ENCODE results near the gene GATA2. TPM values are rescaled to one million over a fixed set of nuclear protein-coding genes. Genes with fewer than 3 reads are reported as not detected.

The GATA2 gene
- total RNA-seq, 1 donor from 2014 or later = 11.1 TPM

DNA sequence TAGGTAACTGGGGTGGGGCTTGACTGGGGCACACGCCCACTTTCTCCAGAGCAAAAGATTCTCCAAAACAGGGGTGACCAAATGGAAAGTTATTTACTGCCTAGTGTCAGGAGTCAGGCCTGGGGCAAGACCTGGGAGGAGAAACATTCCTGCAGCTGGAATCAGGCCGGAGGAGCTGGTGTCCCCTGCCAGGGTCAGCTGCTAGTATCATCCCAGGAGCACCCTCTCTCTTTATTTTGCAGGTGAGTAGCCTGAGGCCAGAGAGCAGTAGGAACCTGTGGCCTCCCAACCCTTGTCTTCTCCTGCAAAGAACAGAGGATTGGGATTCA is 59.2 kb downstream of the GATA2 start:
- DNase-seq (ENCODE audit: low read depth, low spot score) = no peak

DNA sequence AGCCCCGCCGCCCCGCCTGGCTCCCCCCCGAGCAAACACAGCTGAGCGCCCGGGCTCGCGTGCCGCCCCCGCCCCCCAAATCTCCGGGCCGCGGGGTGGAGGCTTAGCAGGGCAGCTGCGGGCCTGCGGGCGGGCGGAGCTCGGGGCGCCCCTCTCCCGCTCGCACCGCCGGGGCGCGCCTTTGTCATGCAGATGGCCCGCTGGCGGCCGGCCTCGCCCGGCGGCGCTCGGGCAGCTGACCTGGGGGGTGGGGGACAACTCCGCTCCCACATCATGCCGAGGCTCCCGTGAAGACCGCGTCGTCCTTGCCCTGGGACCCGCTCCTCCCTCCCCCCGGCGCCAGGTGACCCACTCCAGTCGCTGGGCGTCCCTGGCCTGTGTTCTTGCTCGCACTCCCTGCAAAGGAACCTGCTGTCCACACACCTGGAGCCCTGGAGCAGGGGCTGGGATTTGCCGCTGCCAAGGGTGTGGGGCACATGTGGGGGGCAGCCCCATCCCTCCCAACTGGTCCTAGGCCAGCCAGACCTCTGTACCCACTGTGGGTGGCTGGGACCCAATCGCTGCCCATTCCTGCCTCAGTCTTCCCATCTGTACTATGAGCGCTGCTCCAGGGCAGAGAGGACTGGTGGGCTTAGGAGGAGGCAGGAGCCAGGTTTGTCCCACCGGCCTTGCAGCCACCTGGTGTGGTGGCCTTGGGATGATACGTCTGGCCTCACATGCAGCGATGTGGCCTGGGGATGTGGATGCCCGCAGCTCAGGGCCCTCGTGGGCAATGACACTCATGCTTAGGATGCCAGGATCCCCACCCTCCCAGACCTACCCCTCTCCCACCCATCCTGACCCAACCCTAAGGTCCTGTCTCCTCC is 59.8 kb downstream of the GATA2 start:
- no peak for DNase-seq (ENCODE audit: low read depth, low spot score)

DNA sequence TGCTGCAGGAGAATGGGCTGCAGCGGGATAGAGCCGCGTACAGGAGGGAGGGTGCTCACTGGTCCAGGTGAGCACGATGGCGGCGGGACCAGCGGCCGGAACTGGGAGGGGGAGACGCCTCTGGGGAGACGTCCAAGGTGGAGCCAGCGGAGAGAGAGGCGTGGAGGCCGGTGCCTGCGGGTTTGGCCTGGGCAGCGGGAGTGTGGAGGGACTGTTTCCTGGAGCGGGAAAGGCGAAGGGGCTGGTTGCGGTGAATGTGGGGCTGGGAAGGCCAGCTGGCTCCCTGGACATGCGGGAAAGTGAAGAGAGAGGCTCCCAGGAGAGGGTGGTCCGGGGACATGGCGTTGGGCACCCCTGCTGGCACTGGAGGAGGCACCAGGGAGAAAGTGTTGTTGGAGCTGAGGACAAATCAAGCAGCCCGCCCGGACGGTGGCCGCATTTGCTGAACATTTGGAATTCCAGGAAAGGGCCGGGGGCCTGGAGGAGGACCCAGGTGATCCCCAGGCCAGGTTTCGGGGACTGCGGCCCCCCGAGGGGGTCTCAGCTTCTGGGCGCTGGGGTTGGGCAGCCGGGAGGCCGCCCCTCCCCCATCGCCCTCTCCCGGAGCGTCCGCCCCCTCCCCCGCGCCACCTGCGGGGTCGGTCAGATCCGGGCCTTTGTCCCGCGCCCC is 60.6 kb downstream of the GATA2 start:
- no peak for DNase-seq (ENCODE audit: low read depth, low spot score)

DNA sequence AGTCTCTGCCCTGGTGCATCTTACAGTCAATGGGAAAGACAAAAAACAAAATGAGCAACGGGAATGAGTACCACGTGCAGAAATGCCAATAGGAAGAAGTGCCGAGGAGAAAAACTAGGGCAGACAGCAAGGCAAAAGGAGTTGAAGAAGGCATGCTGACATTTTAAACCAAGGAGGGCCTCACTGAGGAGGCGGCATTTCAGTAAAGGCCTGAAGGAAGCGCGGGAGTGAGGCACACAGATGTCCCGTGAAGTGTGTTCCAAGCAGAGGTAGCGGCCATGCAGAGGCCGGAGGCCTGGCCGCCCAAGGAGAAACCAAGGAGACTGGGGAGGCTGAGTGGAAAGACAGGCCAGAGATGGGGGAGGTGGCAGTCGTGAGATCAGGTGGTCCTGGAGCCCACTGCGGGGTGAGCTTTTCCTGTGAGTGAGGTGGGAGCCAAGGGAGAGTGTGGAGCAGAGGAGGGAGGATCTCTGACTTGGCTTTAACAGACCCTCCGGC is 61.1 kb downstream of the GATA2 start:
- DNase-seq (ENCODE audit: low read depth, low spot score) = no peak

DNA sequence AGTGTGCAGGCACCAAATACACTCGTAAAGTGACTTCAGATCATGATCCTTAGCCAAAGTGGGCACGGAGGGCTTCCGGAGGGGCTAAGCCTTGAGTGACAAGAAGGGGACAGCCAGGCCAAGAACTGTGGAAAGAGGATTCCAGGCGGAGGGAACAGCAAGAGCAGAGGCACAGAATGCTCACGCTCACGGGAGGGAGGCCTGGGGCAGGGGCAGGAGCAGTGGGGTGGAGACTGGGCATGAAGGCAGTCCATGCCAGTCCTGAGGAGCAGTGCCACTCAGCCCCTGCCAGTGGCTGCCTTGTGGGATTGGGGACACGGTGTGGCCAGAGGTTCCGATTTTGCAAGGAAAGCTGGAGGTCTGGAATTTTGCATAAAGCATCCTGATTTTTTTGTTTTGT is 62.3 kb downstream of the GATA2 start:
- no peak for DNase-seq (ENCODE audit: low read depth, low spot score)

DNA sequence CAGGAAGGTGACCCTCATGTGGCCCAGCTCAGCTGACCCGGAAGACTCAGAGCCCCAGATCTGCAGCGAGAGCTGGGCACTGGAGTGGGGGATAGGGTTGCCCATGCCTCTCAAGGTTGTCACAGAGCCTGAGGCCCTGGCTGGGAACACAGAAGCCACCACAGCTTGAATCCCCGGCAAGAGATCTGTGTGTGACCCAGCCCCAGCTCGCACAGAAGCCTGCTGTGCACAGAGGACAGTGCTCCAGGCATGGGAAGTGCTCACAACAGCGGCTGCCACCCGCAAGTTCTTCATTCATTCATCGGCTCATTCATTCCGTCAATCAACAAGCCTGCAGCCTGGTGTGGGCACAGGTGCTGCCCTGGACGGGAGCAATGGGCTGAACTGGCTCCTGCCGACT is 62.7 kb downstream of the GATA2 start:
- no peak for DNase-seq (ENCODE audit: low read depth, low spot score)

DNA sequence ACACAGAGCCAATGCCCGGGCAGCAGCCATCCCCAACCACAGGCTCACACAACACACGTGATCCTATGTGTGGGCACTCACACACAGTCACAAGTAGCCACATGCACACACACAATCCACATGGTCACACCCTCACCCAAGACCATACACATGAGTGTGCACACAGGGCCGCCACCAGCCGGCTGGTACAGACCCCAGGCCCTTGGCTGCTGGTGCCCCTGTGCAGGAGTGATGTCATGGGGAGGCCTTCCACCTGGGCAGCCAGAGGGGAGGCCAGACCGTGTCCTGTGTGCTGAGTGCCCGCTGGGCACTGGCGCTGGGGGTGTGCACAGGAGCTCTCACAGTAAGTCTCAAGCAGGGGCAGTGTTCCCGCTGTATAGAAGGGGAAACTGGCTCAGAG is 63.2 kb downstream of the GATA2 start:
- DNase-seq (ENCODE audit: low read depth, low spot score) = no peak

Other genes starting within 250 kb of the GATA2 start
- not detected in 2 replicates for gene DNAJB8, start 26.3 kb downstream of the GATA2 start, total RNA-seq
- gene RPN1, start 157.6 kb upstream of the GATA2 start, total RNA-seq = 583 and 745 TPM in 2 replicates
- 40.3 and 40.8 TPM in 2 replicates for gene RAB7A, start 233.0 kb upstream of the GATA2 start, total RNA-seq

Measured in pulmonary artery endothelial cell (primary cell).